ENCODE data around the gene DAD1.

DNA sequence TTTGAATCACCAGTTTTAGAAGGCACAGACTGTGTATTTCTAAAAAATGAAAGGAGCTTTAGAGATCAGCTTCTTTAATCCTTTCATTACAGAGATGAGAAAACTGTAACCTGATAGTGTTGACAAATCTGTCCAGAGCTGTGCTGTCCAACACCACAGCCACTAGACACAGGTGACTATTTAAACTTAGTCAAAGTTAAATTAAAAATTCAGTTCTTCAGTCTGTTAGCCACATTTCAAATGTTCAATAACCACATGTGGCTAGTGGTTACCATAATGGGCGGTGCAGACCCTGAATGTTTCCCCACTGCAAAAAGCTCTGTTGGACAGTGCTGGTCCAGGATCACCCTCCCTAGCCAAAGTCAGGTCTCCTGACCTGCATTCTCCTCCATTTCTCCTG lies 21.6 kb downstream of the DAD1 start:
- TF ChIP-seq, protein P1, sequence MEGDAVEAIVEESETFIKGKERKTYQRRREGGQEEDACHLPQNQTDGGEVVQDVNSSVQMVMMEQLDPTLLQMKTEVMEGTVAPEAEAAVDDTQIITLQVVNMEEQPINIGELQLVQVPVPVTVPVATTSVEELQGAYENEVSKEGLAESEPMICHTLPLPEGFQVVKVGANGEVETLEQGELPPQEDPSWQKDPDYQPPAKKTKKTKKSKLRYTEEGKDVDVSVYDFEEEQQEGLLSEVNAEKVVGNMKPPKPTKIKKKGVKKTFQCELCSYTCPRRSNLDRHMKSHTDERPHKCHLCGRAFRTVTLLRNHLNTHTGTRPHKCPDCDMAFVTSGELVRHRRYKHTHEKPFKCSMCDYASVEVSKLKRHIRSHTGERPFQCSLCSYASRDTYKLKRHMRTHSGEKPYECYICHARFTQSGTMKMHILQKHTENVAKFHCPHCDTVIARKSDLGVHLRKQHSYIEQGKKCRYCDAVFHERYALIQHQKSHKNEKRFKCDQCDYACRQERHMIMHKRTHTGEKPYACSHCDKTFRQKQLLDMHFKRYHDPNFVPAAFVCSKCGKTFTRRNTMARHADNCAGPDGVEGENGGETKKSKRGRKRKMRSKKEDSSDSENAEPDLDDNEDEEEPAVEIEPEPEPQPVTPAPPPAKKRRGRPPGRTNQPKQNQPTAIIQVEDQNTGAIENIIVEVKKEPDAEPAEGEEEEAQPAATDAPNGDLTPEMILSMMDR (IDR thresholded peaks at IDR 0.05): no peak
- no peak for TF ChIP-seq POLR2A (IDR thresholded peaks at IDR 0.05)

Data from gastroesophageal sphincter (tissue), 3 donors.